ENCODE measurements around the gene JDP2. TPM values are rescaled to one million over a fixed set of nuclear protein-coding genes. Genes with fewer than 3 reads are reported as not detected.

The JDP2 gene
- total RNA-seq, 1 experiment from 2014 or later, result 45.3 TPM

GRCh38 chr14:75443203-75443969, 15.6 kb downstream of the JDP2 start:
- TF ChIP-seq CTCF (IDR thresholded peaks at IDR 0.05; ENCODE audit: unreplicated experiment), result no peak
- H3K27ac Mint-ChIP-seq (ENCODE audit: low read depth, unreplicated experiment), result no peak overlapping the region
- peaks cover 54% of the 10 kb centered on the region for H3K36me3 Mint-ChIP-seq (ENCODE audit: insufficient read depth, unreplicated experiment)
- ChIA-PET POLR2A (interaction anchor here (0.7 to 1.1 kb wide), 3 partner anchors 19 to 135 kb away, joined by 3 read pairs; no protein-coding TSS in a partner anchor), CTCF (interaction anchor here (0.6 to 1.1 kb wide), 4 partner anchors 9 to 276 kb away, joined by 3 to 5 read pairs (median 4); no protein-coding TSS in a partner anchor)
- intact Hi-C loops (cut with micrococcal nuclease), result no loop called here
- H3K4me1 Mint-ChIP-seq (ENCODE audit: insufficient read depth, unreplicated experiment), result peaks cover 13% of the 10 kb centered on the region
- no peak overlapping the region for H3K4me3 Mint-ChIP-seq (ENCODE audit: unreplicated experiment)
- H3K9me3 Mint-ChIP-seq (ENCODE audit: unreplicated experiment), result no peaks in the 10 kb centered on the region
- H3K27me3 Mint-ChIP-seq (ENCODE audit: insufficient read depth, unreplicated experiment), result no peaks in the 10 kb centered on the region
- DNase-seq (ENCODE audit: unreplicated experiment), result no peak
- BruUV-seq (replicated peaks), result no TSS peak

DNA sequence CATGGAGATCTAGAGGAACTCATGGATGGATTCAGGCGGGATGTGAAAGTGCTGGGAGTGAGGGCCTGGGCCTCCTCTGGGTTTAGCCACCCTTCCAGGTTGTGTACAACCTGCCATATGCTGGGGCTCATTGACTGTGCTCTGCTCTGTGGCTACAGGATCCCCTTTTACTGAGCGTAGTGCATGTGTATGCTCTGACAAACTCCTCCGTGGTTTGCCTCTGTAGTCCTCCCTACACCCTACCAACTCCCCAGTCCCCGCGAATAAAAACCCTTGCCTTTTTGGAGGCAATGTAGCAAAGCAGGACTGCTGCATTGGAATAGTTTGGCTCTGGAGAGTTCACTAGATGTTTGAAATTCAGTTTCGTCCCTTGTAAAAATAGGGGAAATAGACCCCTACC, 17.4 kb downstream of the JDP2 start:
- ChIA-PET POLR2A (interaction anchor here (1.1 kb wide), 1 partner anchor 17 kb away, joined by 4 read pairs; no protein-coding TSS in a partner anchor), CTCF (no interaction called here)
- no peak for DNase-seq (ENCODE audit: unreplicated experiment)
- Mint-ChIP-seq H3K36me3 (ENCODE audit: insufficient read depth, unreplicated experiment) (peaks cover 46% of the 10 kb centered on the region), H3K27me3 (ENCODE audit: insufficient read depth, unreplicated experiment) (no peaks in the 10 kb centered on the region), H3K27ac (ENCODE audit: low read depth, unreplicated experiment) (no peak overlapping the region), H3K9me3 (ENCODE audit: unreplicated experiment) (no peaks in the 10 kb centered on the region), H3K4me1 (ENCODE audit: insufficient read depth, unreplicated experiment) (peaks cover 30% of the 10 kb centered on the region), H3K4me3 (ENCODE audit: unreplicated experiment) (no peak overlapping the region)
- intact Hi-C loops (cut with micrococcal nuclease), result no loop called here
- BruUV-seq (replicated peaks), result no TSS peak
- no peak for TF ChIP-seq CTCF (IDR thresholded peaks at IDR 0.05; ENCODE audit: unreplicated experiment)

GRCh38 chr14:75445963-75446362, 18.1 kb downstream of the JDP2 start:
- ChIA-PET POLR2A (interaction anchor here (1.1 kb wide), 1 partner anchor 18 kb away, joined by 4 read pairs; no protein-coding TSS in a partner anchor), CTCF (interaction anchor here (0.6 to 0.9 kb wide), 3 partner anchors 17 to 142 kb away, joined by 3 to 4 read pairs (median 3); no protein-coding TSS in a partner anchor)
- DNase-seq (ENCODE audit: unreplicated experiment), result no peak
- no peak overlapping the region for H3K4me3 Mint-ChIP-seq (ENCODE audit: unreplicated experiment)
- TF ChIP-seq CTCF (IDR thresholded peaks at IDR 0.05; ENCODE audit: unreplicated experiment), result no peak
- H3K36me3 Mint-ChIP-seq (ENCODE audit: insufficient read depth, unreplicated experiment), result peaks cover 39% of the 10 kb centered on the region
- intact Hi-C loops (cut with micrococcal nuclease), result no loop called here
- no peak overlapping the region for H3K27ac Mint-ChIP-seq (ENCODE audit: low read depth, unreplicated experiment)
- H3K27me3 Mint-ChIP-seq (ENCODE audit: insufficient read depth, unreplicated experiment), result no peaks in the 10 kb centered on the region
- H3K4me1 Mint-ChIP-seq (ENCODE audit: insufficient read depth, unreplicated experiment), result peaks cover 37% of the 10 kb centered on the region
- BruUV-seq (replicated peaks), result no TSS peak
- H3K9me3 Mint-ChIP-seq (ENCODE audit: unreplicated experiment), result no peaks in the 10 kb centered on the region

DNA sequence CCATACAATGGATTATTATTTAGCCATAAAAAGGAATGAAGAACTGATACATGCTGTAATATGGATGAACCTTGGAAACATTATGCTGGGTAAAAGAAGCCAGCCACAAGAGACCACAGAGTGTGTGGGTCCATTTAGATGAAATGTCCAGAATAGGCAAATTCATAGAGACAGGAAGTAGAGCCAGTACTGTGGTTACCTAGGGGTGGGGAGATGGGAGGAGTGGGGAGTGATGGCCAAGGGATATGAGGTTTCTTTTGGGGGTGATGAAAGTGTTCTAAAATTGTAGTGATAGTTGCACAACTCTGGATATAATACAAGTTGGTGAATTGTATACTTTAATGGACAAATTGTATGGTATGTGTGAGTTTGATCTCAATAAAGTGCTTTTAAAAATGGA, 18.6 kb downstream of the JDP2 start:
- TF ChIP-seq CTCF (IDR thresholded peaks at IDR 0.05; ENCODE audit: unreplicated experiment), result no peak
- no peak for DNase-seq (ENCODE audit: unreplicated experiment)
- Mint-ChIP-seq H3K36me3 (ENCODE audit: insufficient read depth, unreplicated experiment) (peaks cover 36% of the 10 kb centered on the region), H3K27ac (ENCODE audit: low read depth, unreplicated experiment) (no peak overlapping the region), H3K4me1 (ENCODE audit: insufficient read depth, unreplicated experiment) (peaks cover 41% of the 10 kb centered on the region), H3K9me3 (ENCODE audit: unreplicated experiment) (no peaks in the 10 kb centered on the region), H3K27me3 (ENCODE audit: insufficient read depth, unreplicated experiment) (no peaks in the 10 kb centered on the region), H3K4me3 (ENCODE audit: unreplicated experiment) (no peak overlapping the region)
- ChIA-PET CTCF (interaction anchor here (0.6 to 1.8 kb wide), 4 partner anchors 17 to 143 kb away, joined by 3 to 9 read pairs (median 4); no protein-coding TSS in a partner anchor), POLR2A (interaction anchor here (1.1 kb wide), 1 partner anchor 18 kb away, joined by 4 read pairs; no protein-coding TSS in a partner anchor)
- intact Hi-C loops (cut with micrococcal nuclease), result no loop called here
- BruUV-seq (replicated peaks), result no TSS peak
